Small intestine (tissue), 7 donors: ENCODE measurements around the gene PDE4D. TPM values are rescaled to one million over a fixed set of nuclear protein-coding genes. Genes with fewer than 3 reads are reported as not detected.

Experiments used
- DNase-seq, 2 donors: peaks; one replicate each; pipeline versions ENCODE4 v3.0.0 to v3.0.0-alpha.2; 2013
- FAIRE-seq: peaks from 2 replicates; lab custom pipeline; 2012; peaks lifted over from hg19 to GRCh38; lab: Jason Lieb, UNC
- H3K27ac ChIP-seq, 3 donors: one replicate each; pipeline ENCODE4 v1.5.1; 2013; ENCODE audit warnings: low read length in 2 of 3, mild to moderate bottlenecking in 2 of 3, control low read depth in 1 of 3, inconsistent platforms in 1 of 3, low read depth in 1 of 3, moderate library complexity in 1 of 3
- H3K27me3 ChIP-seq, 3 donors: one replicate each; pipeline ENCODE4 v1.6.1; 2013; ENCODE audit warnings: low read length in 3 of 3, inconsistent platforms in 1 of 3; ENCODE audit not compliant: control insufficient read depth in 3 of 3, insufficient read depth in 3 of 3
- H3K36me3 ChIP-seq, 3 donors: one replicate each; pipeline ENCODE4 v1.6.1; 2013; ENCODE audit warnings: low read length in 3 of 3, inconsistent platforms in 1 of 3, low read depth in 1 of 3, mild to moderate bottlenecking in 1 of 3, moderate library complexity in 1 of 3; ENCODE audit not compliant: control insufficient read depth in 3 of 3, insufficient read depth in 2 of 3
- H3K4me1 ChIP-seq, 3 donors: one replicate each; pipeline ENCODE4 v1.6.1; 2013; ENCODE audit warnings: low read length in 2 of 3, inconsistent platforms in 1 of 3, low read depth in 1 of 3, mild to moderate bottlenecking in 1 of 3, moderate library complexity in 1 of 3; ENCODE audit not compliant: control insufficient read depth in 3 of 3, insufficient read depth in 2 of 3
- H3K4me3 ChIP-seq, 3 donors: one replicate each; pipeline ENCODE4 v1.5.1; 2013; ENCODE audit warnings: low read length in 3 of 3, control low read depth in 1 of 3, inconsistent platforms in 1 of 3, low read depth in 1 of 3, mild to moderate bottlenecking in 1 of 3, moderate library complexity in 1 of 3
- H3K9me3 ChIP-seq, 2 donors: one replicate each; pipeline ENCODE4 v1.6.1; 2013; ENCODE audit warnings: low read depth in 1 of 2, low read length in 1 of 2; ENCODE audit not compliant: control insufficient read depth in 2 of 2, insufficient read depth in 1 of 2
- WGBS, 3 donors: extraction: QIAGEN DNeasy Blood & Tissue Kit; methylation state at CpG; one replicate each; pipeline ENCODE4 v1.1.7; 2013; 5-methylcytosine and 5-hydroxymethylcytosine counted together
- polyA plus RNA-seq, 4 donors: library from polyadenylated mRNA; stranded (reverse) in 3 of 4; unstranded in 1 of 4; fragments of 200-250 nt in 3 of 4; fragments of 120-200 nt in 1 of 4; gene quantifications; one replicate each; pipeline versions ENCODE4 v1.2.1 to v1.2.3, GENCODE V29; 2013
- donor health status: healthy with polysubstance abuse.
- donor health status: control.
- donor health status: control.
- donor health status: Bipolar disorder and iron deficiency.
- donor health status: healthy.

The PDE4D gene
- polyA plus RNA-seq, 4 donors, result 2.9 to 16.2 (median 5.3) TPM

DNA sequence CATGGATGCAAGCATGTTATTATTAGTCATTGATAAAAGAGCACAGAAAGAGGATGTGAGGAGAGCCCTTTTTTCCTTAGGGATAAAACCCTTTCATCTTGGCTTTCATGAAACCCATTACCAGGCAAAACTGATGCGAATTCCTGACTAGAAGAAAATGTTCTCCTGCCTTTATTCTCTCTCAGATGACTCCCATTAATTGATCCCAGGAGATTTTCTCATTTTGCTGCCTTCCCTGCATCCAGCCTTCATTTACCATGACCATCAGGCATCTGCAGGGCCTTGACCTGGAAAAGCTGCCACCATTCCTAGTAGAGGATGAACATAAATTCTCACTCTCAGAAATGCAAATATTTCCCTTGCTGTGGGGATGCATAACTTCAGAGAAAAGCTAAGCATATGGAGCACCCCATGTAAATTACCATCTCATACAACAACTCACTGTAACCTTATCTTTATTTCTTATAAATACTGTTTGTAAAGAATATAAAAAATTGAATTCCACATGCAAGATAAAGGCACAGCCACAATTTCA lies 176.5 kb downstream of the PDE4D start:
- H3K27ac ChIP-seq, result no peak overlapping the region
- DNase-seq (no peak), FAIRE-seq (no peak)
- H3K36me3 ChIP-seq, result peaks cover 0 to 4% (median 0%) of the 10 kb centered on the region in 3 donors
- H3K4me1 ChIP-seq, result no peaks in the 10 kb centered on the region
- H3K9me3 ChIP-seq, result peaks cover 0 to 15% of the 10 kb centered on the region in 2 donors
- 49 to 83% (median 73%) methylated on average over 1 of the region's 1 CpG for WGBS, 3 donors
- H3K27me3 ChIP-seq, result peaks cover 0 to 3% (median 0%) of the 10 kb centered on the region in 3 donors
- no peak overlapping the region for H3K4me3 ChIP-seq

GRCh38 chr5:59716029-59716428 lies 177.5 kb downstream of the PDE4D start:
- Histone ChIP-seq H3K36me3 (peaks cover 0 to 4% (median 0%) of the 10 kb centered on the region in 3 donors), H3K27me3 (peaks cover 0 to 3% (median 0%) of the 10 kb centered on the region in 3 donors), H3K27ac (no peak overlapping the region), H3K4me1 (no peaks in the 10 kb centered on the region), H3K4me3 (no peak overlapping the region), H3K9me3 (peaks cover 0 to 15% of the 10 kb centered on the region in 2 donors)
- no peak for FAIRE-seq
- DNase-seq, result no peak
- WGBS, 3 donors, result 89 to 97% (median 91%) methylated on average over 9 of the region's 9 CpGs

GRCh38 chr5:59715228-59715627 lies 178.3 kb downstream of the PDE4D start:
- no peak for FAIRE-seq
- Histone ChIP-seq H3K4me3 (no peak overlapping the region), H3K36me3 (peaks cover 0 to 4% (median 0%) of the 10 kb centered on the region in 3 donors), H3K4me1 (no peaks in the 10 kb centered on the region), H3K27me3 (peaks cover 0 to 3% (median 0%) of the 10 kb centered on the region in 3 donors), H3K9me3 (peaks cover 0 to 15% of the 10 kb centered on the region in 2 donors), H3K27ac (no peak overlapping the region)
- WGBS, 3 donors, result 93 to 98% (median 97%) methylated on average over 5 of the region's 5 CpGs
- no peak for DNase-seq

DNA sequence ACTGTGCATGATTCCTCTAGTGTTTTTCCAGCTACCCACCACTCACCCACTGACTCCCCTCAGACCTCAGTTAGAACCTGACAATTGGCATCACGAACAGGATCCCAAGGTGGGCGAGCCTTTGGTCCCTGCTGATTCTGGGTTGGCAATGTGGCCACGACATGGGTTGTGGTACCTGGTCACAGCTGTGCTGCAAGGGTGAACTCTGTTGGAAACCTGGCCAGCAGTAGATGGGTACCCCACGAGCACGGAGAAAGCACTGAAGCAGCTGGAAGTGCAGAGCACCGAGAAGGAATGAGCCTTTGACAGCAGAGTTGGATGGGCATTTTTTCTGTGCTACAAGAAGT lies 180.1 kb downstream of the PDE4D start:
- DNase-seq, result no peak
- no peaks in the 10 kb centered on the region for H3K4me1 ChIP-seq
- no peak for FAIRE-seq
- H3K36me3 ChIP-seq, result peaks cover 0 to 4% (median 0%) of the 10 kb centered on the region in 3 donors
- no peak overlapping the region for H3K4me3 ChIP-seq
- peaks cover 0 to 15% of the 10 kb centered on the region in 2 donors for H3K9me3 ChIP-seq
- peaks cover 0 to 3% (median 0%) of the 10 kb centered on the region in 3 donors for H3K27me3 ChIP-seq
- no peak overlapping the region for H3K27ac ChIP-seq
- WGBS, 3 donors, result 90 to 93% (median 92%) methylated on average over 6 of the region's 6 CpGs

- 89 to 95% (median 94%) methylated on average over 6 of the region's 6 CpGs for WGBS, 3 donors
- Histone ChIP-seq H3K4me1 (no peaks in the 10 kb centered on the region), H3K9me3 (peaks cover 0 to 15% of the 10 kb centered on the region in 2 donors), H3K27ac (no peak overlapping the region), H3K36me3 (peaks cover 0 to 4% (median 0%) of the 10 kb centered on the region in 3 donors), H3K27me3 (peaks cover 0 to 3% (median 0%) of the 10 kb centered on the region in 3 donors), H3K4me3 (no peak overlapping the region)
- FAIRE-seq (no peak), DNase-seq (no peak)
Observed at GRCh38 chr5:59712836-59713497, 180.6 kb downstream of the PDE4D start.

GRCh38 chr5:59711310-59711709 lies 182.2 kb downstream of the PDE4D start:
- peaks cover 0 to 15% of the 10 kb centered on the region in 2 donors for H3K9me3 ChIP-seq
- no peak overlapping the region for H3K27ac ChIP-seq
- 57 to 85% (median 73%) methylated on average over 1 of the region's 1 CpG for WGBS, 3 donors
- no peak overlapping the region for H3K4me3 ChIP-seq
- H3K27me3 ChIP-seq, result peaks cover 0 to 3% (median 0%) of the 10 kb centered on the region in 3 donors
- H3K36me3 ChIP-seq, result peaks cover 0 to 4% (median 0%) of the 10 kb centered on the region in 3 donors
- FAIRE-seq (peak; percentile 49), DNase-seq (no peak)
- H3K4me1 ChIP-seq, result no peaks in the 10 kb centered on the region

- WGBS, 3 donors, result 18 to 29% (median 24%) methylated on average over 2 of the region's 2 CpGs
- no peak for FAIRE-seq
- Histone ChIP-seq H3K36me3 (peaks cover 0 to 2% (median 0%) of the 10 kb centered on the region in 3 donors), H3K4me3 (no peak overlapping the region), H3K4me1 (no peaks in the 10 kb centered on the region), H3K9me3 (peaks cover 0 to 13% of the 10 kb centered on the region in 2 donors), H3K27me3 (peaks cover 0 to 3% (median 0%) of the 10 kb centered on the region in 3 donors), H3K27ac (no peak overlapping the region)
- DNase-seq, result peak in 1 of 2 donors; percentile 5
Observed at GRCh38 chr5:59709846-59710245, 183.7 kb downstream of the PDE4D start.

- Histone ChIP-seq H3K4me3 (no peak overlapping the region), H3K27ac (peak overlapping the region in 2 of 3 donors; percentile 2 to 7), H3K4me1 (no peaks in the 10 kb centered on the region), H3K27me3 (peaks cover 0 to 3% (median 0%) of the 10 kb centered on the region in 3 donors), H3K9me3 (peaks cover 0 to 10% of the 10 kb centered on the region in 2 donors), H3K36me3 (peaks cover 0 to 2% (median 0%) of the 10 kb centered on the region in 3 donors)
- FAIRE-seq (no peak), DNase-seq (no peak)
- WGBS, 3 donors, result 38 to 63% (median 54%) methylated on average over 4 of the region's 4 CpGs
Observed at GRCh38 chr5:59709346-59709821, 184.1 kb downstream of the PDE4D start.
